ENCODE data around the gene NSF.

GRCh38 chr17:46756861-46757260 lies 166.4 kb downstream of the NSF start:
- no peak for TF ChIP-seq CTCF (IDR thresholded peaks at IDR 0.05)
- no peak for TF ChIP-seq POLR2A (IDR thresholded peaks at IDR 0.05)

All from uterus (tissue), 2 donors.